Motor neuron (in vitro differentiated cells): Measurements from ENCODE around the gene DENND1A. TPM values are rescaled to one million over a fixed set of nuclear protein-coding genes. Genes with fewer than 3 reads are reported as not detected.

ENCODE experiments used
- ATAC-seq, 8 experiments: fragments of 200-7000 bp; cut with Tn5 transposase; replicated peaks in 6 of 8; 2 replicates each; pipeline ENCODE4 v1.8.0; 2021; ENCODE audit warnings: mild to moderate bottlenecking in 8 of 8, moderate library complexity in 8 of 8
- H3K27ac ChIP-seq, 2 donors: fragments of 250-450 bp; sonication (Bioruptor Pico); 2 replicates each; pipeline ENCODE4 v1.9.0; 2021; ENCODE audit warnings: antibody characterized with exemption in 2 of 2, mild to moderate bottlenecking in 2 of 2, moderate library complexity in 1 of 2
- H3K4me1 ChIP-seq, 2 donors: fragments of 250-450 bp; sonication (Bioruptor Pico); replicated peaks in 1 of 2; 2 replicates each; pipeline ENCODE4 v1.6.1; 2021; ENCODE audit warnings: antibody characterized with exemption in 2 of 2, mild to moderate bottlenecking in 2 of 2, moderate library complexity in 1 of 2
- H3K4me3 ChIP-seq, 5 donors: fragments of 250-450 bp; sonication (Bioruptor Pico); 2 replicates each; pipeline ENCODE4 v1.9.0; 2021; ENCODE audit warnings: antibody characterized with exemption in 5 of 5, mild to moderate bottlenecking in 5 of 5, moderate library complexity in 4 of 5
- WGBS, 10 experiments: fragments of 450-650 bp; shearing (Covaris generic); methylation state at CpG; one replicate each; pipeline ENCODE4 v1.0.0; 2022; 5-methylcytosine and 5-hydroxymethylcytosine counted together
- in situ Hi-C, 9 experiments: fragments of 400-800 bp; cut with MboI; loops; one replicate each; pipeline ENCODE4 v1.15.0; 2021; ENCODE audit warnings: low sequenced_read_pairs in 9 of 9, low pct_unique_long_range_greater_than_20kb in 2 of 9; ENCODE audit not compliant: unreplicated experiment in 9 of 9
- total RNA-seq, 8 experiments: library from RNA; unstranded; fragments of 300-600 nt; gene quantifications; 2 replicates each; pipeline versions ENCODE4 v1.2.3 to v1.2.4, GENCODE V29; 2022

The DENND1A gene
- total RNA-seq, 8 experiments from 2014 or later: 9.2 to 27.8 (median 13.8) TPM

DNA sequence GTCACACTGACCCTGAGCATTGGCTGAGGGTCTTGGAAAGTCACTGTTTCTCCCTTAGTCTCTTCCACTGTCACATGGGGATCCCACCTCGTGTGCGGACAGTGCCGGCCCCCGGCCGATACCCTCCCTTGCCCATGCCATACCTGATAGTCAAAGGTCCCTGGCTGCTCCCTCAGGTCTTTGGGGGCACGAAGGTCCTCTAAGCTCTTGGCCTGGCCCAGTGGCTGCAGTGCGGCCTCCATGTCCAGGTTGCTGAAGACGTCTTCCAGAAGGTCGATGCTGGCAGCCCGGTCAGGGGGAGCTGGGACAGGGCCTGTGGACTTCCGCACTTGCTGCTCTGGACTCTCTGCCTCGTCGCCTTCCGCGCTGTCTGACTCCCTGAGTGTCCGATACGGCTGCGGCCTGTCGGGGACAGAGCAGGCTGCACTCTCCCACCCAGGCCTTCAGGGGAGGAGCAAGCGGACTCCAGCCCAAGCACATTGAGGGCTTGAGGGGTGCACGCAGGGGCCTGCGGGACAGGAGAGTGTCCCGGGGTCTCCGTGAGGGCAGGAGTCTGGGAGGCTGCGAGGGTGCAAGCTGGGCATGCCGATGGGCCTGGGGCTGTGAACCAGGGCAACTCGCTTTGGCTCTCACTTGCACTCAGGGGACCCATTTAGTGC lies 546.3 kb downstream of the DENND1A start:
- Histone ChIP-seq H3K27ac (no peak overlapping the region), H3K4me3 (no peak overlapping the region), H3K4me1 (peaks cover 2 to 10% of the 10 kb centered on the region in 2 donors)
- 60 to 100% (median 93%) methylated on average over 1 to 9 of the region's 27 CpGs; no CpG with 5 or more reads in 3 of the 10 experiments for WGBS, 10 experiments
- ATAC-seq: no peak
- in situ Hi-C loops: loop anchor here in 1 of 9 experiments (25.0 kb wide), 1 partner anchor 654 kb away; no protein-coding TSS in a partner anchor

DNA sequence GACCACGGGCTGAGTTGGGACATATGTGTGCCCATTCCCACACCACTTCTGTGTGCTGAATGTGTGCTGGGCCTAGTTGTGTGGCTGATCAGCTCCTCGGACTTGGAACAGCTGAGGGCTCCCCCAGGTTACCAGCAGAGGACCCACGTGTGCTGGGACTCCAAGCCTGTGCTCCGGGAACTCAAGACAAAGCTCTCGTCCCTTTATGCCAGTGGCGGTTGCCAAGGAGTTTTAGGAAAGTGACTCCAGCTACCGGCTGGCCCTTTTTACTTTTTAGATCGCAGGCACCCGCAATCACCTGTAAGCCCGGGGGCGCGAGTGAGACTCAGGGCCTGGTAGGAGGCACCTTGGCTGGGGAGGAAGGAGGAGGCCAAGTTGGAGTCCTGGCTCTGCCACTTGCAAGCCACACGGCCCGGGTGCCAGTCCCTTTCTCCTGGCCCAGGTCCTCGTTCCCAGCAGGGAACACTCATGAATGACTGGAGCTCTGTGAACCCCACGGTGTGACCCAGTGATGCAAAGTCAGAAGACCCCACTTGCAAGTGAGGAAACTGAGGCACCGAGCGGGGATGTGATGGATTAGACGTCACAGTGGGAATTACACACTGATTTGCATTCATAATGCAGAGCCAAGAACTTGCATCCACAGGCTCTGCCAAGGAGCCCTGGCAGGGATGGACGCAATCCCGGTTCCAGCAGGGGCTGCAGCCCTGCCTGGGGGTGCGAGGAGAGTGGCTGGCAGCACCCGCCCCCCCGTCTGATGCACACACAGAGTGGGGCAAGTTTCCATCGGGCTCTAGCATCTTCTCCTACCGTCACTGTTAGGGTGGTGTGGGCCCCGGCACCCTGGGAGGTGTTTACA lies 547.0 kb downstream of the DENND1A start:
- Histone ChIP-seq H3K4me3 (no peak overlapping the region), H3K4me1 (peaks cover 6 to 16% of the 10 kb centered on the region in 2 donors), H3K27ac (no peak overlapping the region)
- in situ Hi-C loops: loop anchor here in 1 of 9 experiments (25.0 kb wide), 1 partner anchor 654 kb away; no protein-coding TSS in a partner anchor
- ATAC-seq: no peak
- WGBS, 10 experiments: 70 to 100% (median 95%) methylated on average over 1 to 9 of the region's 27 CpGs; no CpG with 5 or more reads in 1 of the 10 experiments

DNA sequence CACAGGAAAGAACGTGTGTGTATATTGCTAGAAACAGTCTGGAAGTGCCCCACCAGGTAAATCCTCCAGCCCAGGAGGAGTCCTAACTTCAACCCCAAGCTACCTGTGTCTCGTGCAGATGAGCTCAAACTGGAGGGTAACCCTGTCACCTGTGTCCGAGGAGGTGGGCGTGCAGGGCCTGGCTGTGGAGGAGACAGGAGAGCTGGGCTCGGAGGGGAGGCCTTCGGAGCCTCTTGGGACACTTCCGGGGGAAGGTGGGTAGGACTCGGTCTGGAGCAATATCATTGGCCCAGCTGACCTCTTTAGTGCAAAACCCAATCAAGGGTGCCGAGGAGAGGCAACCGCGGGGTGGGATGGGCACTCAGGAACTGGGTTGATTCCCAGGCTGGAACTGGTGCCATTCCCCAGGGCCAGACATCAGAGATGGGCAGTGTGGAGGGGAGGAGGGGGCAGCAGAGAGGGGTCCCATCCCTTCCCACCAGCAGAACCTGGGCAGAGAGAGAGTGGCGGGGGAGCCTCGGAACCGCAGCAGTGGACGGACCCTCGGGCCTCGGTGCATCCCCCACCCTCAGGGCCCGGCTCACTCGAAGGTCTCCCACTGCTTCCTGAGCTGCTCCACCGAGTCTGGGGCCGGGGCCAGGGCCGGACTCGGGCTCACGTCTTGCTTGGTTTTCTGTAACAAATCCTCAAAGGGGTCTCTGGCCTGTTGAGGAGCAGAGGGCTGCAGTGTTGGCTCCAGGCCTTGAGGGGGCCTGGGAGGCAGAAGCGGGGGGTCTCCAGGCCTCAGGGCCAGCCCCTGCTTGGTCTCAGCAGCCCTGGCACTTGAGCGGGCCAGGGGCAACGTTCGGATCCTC lies 548.8 kb downstream of the DENND1A start:
- no peak for ATAC-seq
- WGBS, 10 experiments: 17 to 100% (median 90%) methylated on average over 1 to 3 of the region's 28 CpGs; no CpG with 5 or more reads in 5 of the 10 experiments
- in situ Hi-C loops: loop anchor here in 1 of 9 experiments (25.0 kb wide), 1 partner anchor 656 kb away; no protein-coding TSS in a partner anchor
- no peak overlapping the region for H3K4me3 ChIP-seq
- H3K27ac ChIP-seq: no peak overlapping the region
- peaks cover 24 to 29% of the 10 kb centered on the region in 2 donors for H3K4me1 ChIP-seq

DNA sequence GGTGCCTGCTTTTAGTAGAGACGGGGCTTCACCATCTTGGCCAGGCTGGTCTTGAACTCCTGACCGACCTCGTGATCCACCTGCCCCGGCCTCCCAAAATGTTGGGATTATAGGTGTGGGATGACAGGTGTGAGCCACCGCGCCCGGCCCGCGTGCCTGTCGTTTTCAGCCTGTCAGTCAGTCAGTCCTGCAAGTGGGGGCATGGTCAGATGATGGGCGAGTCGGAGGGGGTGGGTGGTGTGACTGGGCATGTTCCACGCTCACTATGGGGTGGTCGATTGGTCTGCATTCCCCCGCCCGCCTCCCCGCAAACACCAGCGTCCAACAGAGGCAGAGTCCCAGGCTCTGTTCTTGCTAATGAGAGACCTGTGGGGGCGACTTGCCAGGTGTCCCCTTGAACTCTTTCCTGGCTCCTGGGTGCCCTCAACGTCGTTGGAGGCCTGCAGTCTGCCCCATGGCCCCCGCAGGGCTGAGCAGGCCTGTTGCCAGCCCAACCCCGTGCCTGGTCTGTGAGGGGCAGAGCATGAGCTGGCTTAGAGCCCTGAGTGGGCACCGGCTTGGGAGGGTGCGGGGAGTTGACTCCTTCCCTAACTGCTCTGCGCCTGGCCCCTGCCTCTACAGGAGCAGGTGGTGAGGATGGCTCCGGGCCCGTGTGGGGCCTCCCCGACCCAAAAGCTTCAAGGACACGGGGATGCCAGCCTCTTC lies 550.8 kb downstream of the DENND1A start:
- in situ Hi-C loops: loop anchor here in 1 of 9 experiments (25.0 kb wide), 1 partner anchor 658 kb away; no protein-coding TSS in a partner anchor
- no peak overlapping the region for H3K4me3 ChIP-seq
- ATAC-seq: no peak
- H3K27ac ChIP-seq: peak overlapping the region in 1 of 2 donors; percentile 35
- peaks cover 43 to 49% of the 10 kb centered on the region in 2 donors for H3K4me1 ChIP-seq
- 92 to 100% methylated on average over 4 to 5 of the region's 30 CpGs; no CpG with 5 or more reads in 8 of the 10 experiments for WGBS, 10 experiments

DNA sequence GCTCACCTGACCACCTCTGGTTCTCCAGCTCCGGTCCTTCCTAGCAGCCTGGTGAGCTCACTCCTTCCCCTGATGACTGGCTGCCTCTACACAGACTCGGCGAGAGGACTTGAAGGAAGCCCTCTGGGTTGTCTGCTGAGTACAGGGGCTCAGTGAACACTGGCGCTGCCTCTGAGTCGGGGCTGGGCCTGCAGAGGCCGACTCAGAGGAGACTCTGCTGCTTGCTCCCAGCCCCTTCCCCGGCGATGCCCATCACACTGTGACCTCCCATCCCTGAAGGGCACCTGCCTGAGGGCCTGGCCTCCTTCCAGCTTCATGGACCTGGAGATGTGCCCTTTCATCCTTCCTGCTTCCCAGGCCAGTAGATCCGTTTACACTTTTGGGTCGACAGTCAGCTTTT lies 551.9 kb downstream of the DENND1A start:
- 40 to 100% (median 80%) methylated on average over 1 to 2 of the region's 10 CpGs; no CpG with 5 or more reads in 3 of the 10 experiments for WGBS, 10 experiments
- peak in 5 of 8 experiments; percentile 64 to 73 (median 66) for ATAC-seq
- H3K4me3 ChIP-seq: no peak overlapping the region
- peaks cover 48 to 60% of the 10 kb centered on the region in 2 donors for H3K4me1 ChIP-seq
- H3K27ac ChIP-seq: peak overlapping the region; percentile 71 to 89
- in situ Hi-C loops: loop anchor here in 1 of 9 experiments (25.0 kb wide), 1 partner anchor 659 kb away; no protein-coding TSS in a partner anchor

DNA sequence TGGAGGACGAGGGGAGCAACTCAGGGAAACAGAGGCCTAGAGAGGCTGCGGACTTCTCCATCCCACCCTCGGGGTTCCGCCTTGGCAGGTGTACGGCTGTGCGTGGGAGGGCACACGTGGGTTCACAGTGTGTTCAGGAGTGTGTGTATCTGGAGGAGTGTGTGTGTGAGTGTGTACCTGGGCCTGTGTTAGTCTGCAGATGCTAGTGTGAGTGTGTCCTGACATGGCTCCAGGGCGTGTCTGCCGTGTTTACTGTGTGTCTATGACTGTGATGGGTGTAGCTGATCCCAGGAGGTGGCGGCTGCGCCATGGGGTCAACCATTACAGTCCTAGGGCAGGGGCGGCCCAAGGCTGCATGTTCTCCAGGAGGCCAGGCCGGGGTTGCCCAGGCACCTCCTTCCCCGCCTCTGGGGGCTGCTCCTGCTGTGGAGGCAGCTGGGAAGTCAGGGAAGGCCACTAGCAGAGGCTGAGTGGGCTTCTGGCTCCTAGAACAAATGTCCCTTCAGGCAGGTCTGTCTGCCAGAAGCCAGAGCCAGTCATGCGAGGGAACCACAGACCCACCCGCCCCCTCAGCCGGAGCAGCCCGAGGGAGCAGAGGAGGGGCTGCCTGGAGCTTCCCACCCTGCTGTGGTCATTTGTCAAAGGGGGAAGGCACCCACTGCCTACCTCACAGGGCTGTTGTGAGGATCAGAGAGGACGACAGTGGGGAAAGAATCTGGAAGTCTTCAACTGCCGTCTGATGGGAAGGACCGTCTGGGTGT lies 552.5 kb downstream of the DENND1A start:
- in situ Hi-C loops: loop anchor here in 1 of 9 experiments (25.0 kb wide), 1 partner anchor 660 kb away; no protein-coding TSS in a partner anchor

DNA sequence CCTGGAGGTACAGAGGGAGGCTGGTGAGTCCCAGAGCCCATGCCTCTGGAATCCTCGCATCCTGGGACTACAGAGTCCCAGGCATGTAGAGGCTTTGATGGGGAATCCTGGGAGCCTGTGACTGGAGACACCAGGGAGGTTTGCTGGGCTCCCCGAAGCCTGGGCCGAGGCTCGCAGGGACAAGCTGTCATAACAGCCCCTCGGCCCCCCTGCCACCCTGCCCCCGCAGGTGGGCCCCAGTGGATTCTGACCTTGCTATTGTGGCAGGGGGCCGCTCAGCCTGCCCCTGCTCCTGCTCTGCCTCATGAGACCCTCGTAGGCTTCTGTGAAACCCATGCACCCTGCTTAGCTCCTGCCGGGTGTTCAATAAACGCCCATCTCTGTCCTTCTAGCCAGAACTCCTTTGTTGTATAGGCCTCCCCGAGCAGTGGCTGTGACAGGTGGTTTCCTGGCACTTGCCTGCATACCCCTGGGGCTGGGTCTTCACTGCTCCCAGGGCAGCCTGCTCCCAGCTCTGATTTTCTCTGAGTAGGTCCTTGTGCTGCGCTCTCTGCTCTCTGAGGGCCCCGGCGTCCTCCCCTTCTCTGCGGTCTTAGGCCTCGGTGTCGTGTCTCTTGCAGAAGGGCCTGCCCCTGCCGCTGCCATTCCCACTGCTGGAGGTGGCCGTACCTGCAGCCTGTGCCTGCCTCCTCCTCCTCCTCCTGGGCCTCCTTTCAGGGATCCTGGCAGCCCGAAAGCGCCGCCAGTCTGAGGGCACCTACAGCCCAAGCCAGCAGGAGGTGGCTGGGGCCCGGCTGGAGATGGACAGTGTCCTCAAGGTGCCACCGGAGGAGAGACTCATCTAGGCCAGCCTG lies 553.5 kb downstream of the DENND1A start:
- ATAC-seq: peak in 3 of 8 experiments; percentile 4 to 5 (median 4)
- WGBS, 10 experiments: 55 to 80% (median 77%) methylated on average over 1 to 8 of the region's 24 CpGs; no CpG with 5 or more reads in 7 of the 10 experiments
- H3K4me3 ChIP-seq: no peak overlapping the region
- in situ Hi-C loops: loop anchor here in 1 of 9 experiments (25.0 kb wide), 1 partner anchor 661 kb away; no protein-coding TSS in a partner anchor
- H3K27ac ChIP-seq: peak overlapping the region; percentile 10 to 89
- peaks cover 48 to 61% of the 10 kb centered on the region in 2 donors for H3K4me1 ChIP-seq

More for the DNA sequence above, 552.5 kb downstream of the DENND1A start:
- WGBS, 10 experiments: 10 to 80% (median 40%) methylated on average over 1 to 2 of the region's 21 CpGs; no CpG with 5 or more reads in 6 of the 10 experiments
- peak; percentile 28 to 74 (median 68) for ATAC-seq
- Histone ChIP-seq H3K4me3 (no peak overlapping the region), H3K4me1 (peaks cover 48 to 63% of the 10 kb centered on the region in 2 donors), H3K27ac (peak overlapping the region; percentile 71 to 89)

DNA sequence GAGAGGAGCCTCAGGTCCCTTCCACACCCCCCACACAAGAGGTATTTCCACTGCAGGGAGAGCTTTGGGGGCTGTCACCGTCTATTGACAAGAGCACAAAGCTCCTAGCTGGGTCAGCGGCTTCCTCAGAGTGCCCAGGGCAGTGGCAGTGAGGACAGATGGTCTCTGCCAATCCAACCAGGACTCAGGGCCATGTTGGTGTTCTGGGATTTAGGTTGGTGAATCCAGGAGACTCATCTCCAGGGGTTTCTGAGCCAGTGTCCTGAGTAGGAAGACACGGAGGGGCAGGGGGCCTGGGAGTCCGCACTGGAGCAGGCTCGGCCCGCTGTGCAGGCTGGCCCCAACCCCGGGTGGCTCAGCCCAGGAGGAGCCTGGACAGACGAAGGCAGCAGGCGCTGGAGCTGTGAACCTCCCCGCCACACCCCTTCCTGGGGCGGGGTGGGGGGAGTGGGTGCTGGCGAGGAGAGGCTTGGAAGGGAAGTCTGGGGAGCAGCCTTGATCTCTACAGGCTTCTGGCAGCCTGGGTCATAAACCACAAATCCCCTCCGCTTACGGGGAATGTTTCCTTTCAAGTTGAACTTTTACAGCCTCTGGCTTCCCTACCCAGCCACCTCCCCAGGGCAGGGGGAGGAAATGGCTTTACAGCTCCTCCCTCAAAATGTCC lies 554.3 kb downstream of the DENND1A start:
- Histone ChIP-seq H3K27ac (peak overlapping the region; percentile 10 to 89), H3K4me3 (no peak overlapping the region), H3K4me1 (peaks cover 48 to 61% of the 10 kb centered on the region in 2 donors)
- WGBS, 10 experiments: 50% methylated on average over 2 of the region's 14 CpGs; no CpG with 5 or more reads in 9 of the 10 experiments
- ATAC-seq: peak; percentile 16 to 78 (median 60)
- in situ Hi-C loops: loop anchor here in 1 of 9 experiments (25.0 kb wide), 1 partner anchor 662 kb away; no protein-coding TSS in a partner anchor

DNA sequence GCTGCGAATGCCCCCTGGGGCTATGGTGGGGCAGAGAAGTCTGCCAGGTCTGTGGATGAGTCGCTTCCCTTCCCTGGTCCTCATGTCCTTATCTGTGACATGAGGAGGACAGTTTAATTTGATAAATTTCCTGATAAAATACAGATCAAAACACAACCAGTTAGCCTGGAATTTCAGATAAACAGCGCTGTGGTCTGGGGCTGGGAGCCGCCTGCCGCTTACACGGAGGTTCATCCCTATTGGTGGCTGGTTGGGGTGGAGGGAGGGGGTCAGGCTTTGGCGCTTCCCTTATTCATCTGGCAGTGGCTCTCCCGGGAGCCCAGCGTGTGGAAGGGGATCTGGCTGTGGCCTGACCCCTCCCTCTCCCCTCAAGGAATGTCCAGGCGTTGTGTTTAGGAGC lies 556.0 kb downstream of the DENND1A start:
- in situ Hi-C loops: loop anchor here in 1 of 9 experiments (25.0 kb wide), 1 partner anchor 287 kb away; no protein-coding TSS in a partner anchor

More for the DNA sequence above, 556.0 kb downstream of the DENND1A start:
- Histone ChIP-seq H3K4me3 (no peak overlapping the region), H3K4me1 (peaks cover 48 to 61% of the 10 kb centered on the region in 2 donors), H3K27ac (peak overlapping the region; percentile 3 to 52)
- ATAC-seq: peak in 6 of 8 experiments; percentile 27 to 41 (median 36)
- 0 to 13% methylated on average over 2 to 4 of the region's 10 CpGs; no CpG with 5 or more reads in 8 of the 10 experiments for WGBS, 10 experiments
